DMS 273 (cell line): ENCODE results near the gene IFI27L2.
"Not testable (repeated sequence)": the region's sequence is repeated elsewhere in the genome, so short reads cannot be mapped to it uniquely, and the experiment has no call there.

ENCODE experiments used
- DNase-seq: peaks from one replicate; lab custom pipeline; 2025; ENCODE audit not compliant: unreplicated experiment; lab: John Stamatoyannopoulos, UW

IFI27L2 gene

GRCh38 chr14:94129111-94129757, at the start of gene IFI27L2:
IFI27L2 (minus strand) TSS chr14:94129604; CDS start chr14:94129564, 40 bp downstream.
- DNase-seq, result peak; percentile 94

GRCh38 chr14:94177806-94178205, 48.4 kb upstream of the IFI27L2 start:
- DNase-seq, result no peak

- no peak for DNase-seq
Observed at GRCh38 chr14:94176808-94177207, 47.4 kb upstream of the IFI27L2 start.

- no peak for DNase-seq
Observed at GRCh38 chr14:94175747-94176146, 46.3 kb upstream of the IFI27L2 start.

- peak; percentile 37 for DNase-seq
Observed at GRCh38 chr14:94175011-94175745, 45.8 kb upstream of the IFI27L2 start.

- no peak for DNase-seq
Observed at GRCh38 chr14:94174604-94175010, 45.2 kb upstream of the IFI27L2 start.

GRCh38 chr14:94173885-94174603, 44.6 kb upstream of the IFI27L2 start, which contains the start of gene PPP4R4:
PPP4R4 (plus strand) TSS chr14:94174322; CDS start chr14:94174466, 144 bp downstream.
- DNase-seq, result peak; percentile 96

GRCh38 chr14:94173471-94173884, 44.1 kb upstream of the IFI27L2 start:
- DNase-seq, result peak; percentile 54

GRCh38 chr14:94172545-94172944, 43.1 kb upstream of the IFI27L2 start:
- no peak for DNase-seq

GRCh38 chr14:94171208-94171607, 41.8 kb upstream of the IFI27L2 start:
- no peak for DNase-seq

GRCh38 chr14:94170136-94170535, 40.7 kb upstream of the IFI27L2 start:
- DNase-seq, result no peak

- DNase-seq, result no peak
Observed at GRCh38 chr14:94165744-94166143, 36.3 kb upstream of the IFI27L2 start.

GRCh38 chr14:94164685-94165431, 35.5 kb upstream of the IFI27L2 start:
- peak; percentile 64 for DNase-seq

- DNase-seq, result no peak
Observed at GRCh38 chr14:94163796-94164195, 34.4 kb upstream of the IFI27L2 start.

- DNase-seq, result no peak
Observed at GRCh38 chr14:94162466-94162865, 33.1 kb upstream of the IFI27L2 start.

GRCh38 chr14:94161981-94162380, 32.6 kb upstream of the IFI27L2 start:
- peak; percentile 25 for DNase-seq

- DNase-seq, result no peak
Observed at GRCh38 chr14:94161058-94161457, 31.7 kb upstream of the IFI27L2 start.

- DNase-seq, result no peak
Observed at GRCh38 chr14:94158239-94158883, 29.0 kb upstream of the IFI27L2 start.

GRCh38 chr14:94157197-94157596, 27.8 kb upstream of the IFI27L2 start:
- no peak for DNase-seq

GRCh38 chr14:94156143-94156542, 26.7 kb upstream of the IFI27L2 start:
- DNase-seq, result not testable (repeated sequence)
